ENCODE results near the gene PCSK1.

Gene PCSK1

GRCh38 chr5:96412868-96413449 lies 20.1 kb downstream of the PCSK1 start:
- TF ChIP-seq CTCF (IDR thresholded peaks at IDR 0.05; ENCODE audit: low read length) (no peak), EZH2 (IDR thresholded peaks at IDR 0.05; ENCODE audit: borderline replicate concordance, low read length) (no peak)

DNA sequence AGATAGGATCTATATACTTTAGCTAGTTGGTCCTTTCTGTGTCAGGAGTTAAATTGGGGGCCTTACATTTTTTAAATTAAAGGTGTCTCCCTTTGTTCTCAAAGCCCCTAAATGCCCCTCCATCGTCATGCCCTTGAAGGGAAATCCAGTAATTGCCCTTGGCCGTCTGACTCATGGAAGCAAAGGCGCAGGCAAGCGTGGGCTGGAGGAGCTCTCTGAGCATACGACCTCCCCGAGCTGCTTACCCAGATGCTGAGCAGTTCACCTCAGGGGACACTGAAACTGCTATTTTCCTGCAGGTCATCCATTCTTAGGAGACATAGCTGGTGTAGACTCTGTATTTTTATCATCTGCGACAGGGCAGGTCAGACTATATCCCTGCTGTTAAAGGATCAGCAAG lies 23.0 kb downstream of the PCSK1 start:
- H3K79me2 ChIP-seq (ENCODE audit: insufficient read depth, low read length) = no peaks in the 10 kb centered on the region
- no peaks in the 10 kb centered on the region for H3K9me2 ChIP-seq (ENCODE audit: low read depth, low read length)
- no peaks in the 10 kb centered on the region for H3K36me3 ChIP-seq (ENCODE audit: insufficient read depth, low read length)
- no peaks in the 10 kb centered on the region for H3K27me3 ChIP-seq (ENCODE audit: insufficient read depth, low read length)
- no peak for TF ChIP-seq EZH2 (IDR thresholded peaks at IDR 0.05; ENCODE audit: borderline replicate concordance, low read length)
- TF ChIP-seq CTCF (IDR thresholded peaks at IDR 0.05; ENCODE audit: low read length) = no peak
- H3F3A ChIP-seq (ENCODE audit: insufficient read depth, low read length) = no peaks in the 10 kb centered on the region
- H2AFZ ChIP-seq (ENCODE audit: low read length) = no peak overlapping the region
- no peak overlapping the region for H3K4me3 ChIP-seq (ENCODE audit: low read depth, low read length, poor library complexity, severe bottlenecking)
- H3K27ac ChIP-seq (ENCODE audit: low read depth, low read length, poor library complexity, severe bottlenecking) = no peak overlapping the region
- H3K4me1 ChIP-seq (ENCODE audit: insufficient read depth, low read length, severe bottlenecking) = no peaks in the 10 kb centered on the region
- no peaks in the 10 kb centered on the region for H3K9me3 ChIP-seq (ENCODE audit: low read length)
- no peaks in the 10 kb centered on the region for H4K20me1 ChIP-seq (ENCODE audit: insufficient read depth, low read length)
- no peak overlapping the region for H3K9ac ChIP-seq (ENCODE audit: low read length)
- H3K4me2 ChIP-seq (ENCODE audit: low read length) = no peak overlapping the region

More at GRCh38 chr5:96412868-96413449, 20.1 kb downstream of the PCSK1 start:
- no peaks in the 10 kb centered on the region for H3K36me3 ChIP-seq (ENCODE audit: insufficient read depth, low read length)
- H3K79me2 ChIP-seq (ENCODE audit: insufficient read depth, low read length) = no peaks in the 10 kb centered on the region
- no peak overlapping the region for H2AFZ ChIP-seq (ENCODE audit: low read length)
- H3K4me2 ChIP-seq (ENCODE audit: low read length) = no peak overlapping the region
- H3K4me3 ChIP-seq (ENCODE audit: low read depth, low read length, poor library complexity, severe bottlenecking) = no peak overlapping the region
- no peak overlapping the region for H3K9ac ChIP-seq (ENCODE audit: low read length)
- no peaks in the 10 kb centered on the region for H4K20me1 ChIP-seq (ENCODE audit: insufficient read depth, low read length)
- no peaks in the 10 kb centered on the region for H3K4me1 ChIP-seq (ENCODE audit: insufficient read depth, low read length, severe bottlenecking)
- H3F3A ChIP-seq (ENCODE audit: insufficient read depth, low read length) = no peaks in the 10 kb centered on the region
- no peaks in the 10 kb centered on the region for H3K9me3 ChIP-seq (ENCODE audit: low read length)
- no peaks in the 10 kb centered on the region for H3K27me3 ChIP-seq (ENCODE audit: insufficient read depth, low read length)
- no peak overlapping the region for H3K27ac ChIP-seq (ENCODE audit: low read depth, low read length, poor library complexity, severe bottlenecking)
- H3K9me2 ChIP-seq (ENCODE audit: low read depth, low read length) = no peaks in the 10 kb centered on the region

DNA sequence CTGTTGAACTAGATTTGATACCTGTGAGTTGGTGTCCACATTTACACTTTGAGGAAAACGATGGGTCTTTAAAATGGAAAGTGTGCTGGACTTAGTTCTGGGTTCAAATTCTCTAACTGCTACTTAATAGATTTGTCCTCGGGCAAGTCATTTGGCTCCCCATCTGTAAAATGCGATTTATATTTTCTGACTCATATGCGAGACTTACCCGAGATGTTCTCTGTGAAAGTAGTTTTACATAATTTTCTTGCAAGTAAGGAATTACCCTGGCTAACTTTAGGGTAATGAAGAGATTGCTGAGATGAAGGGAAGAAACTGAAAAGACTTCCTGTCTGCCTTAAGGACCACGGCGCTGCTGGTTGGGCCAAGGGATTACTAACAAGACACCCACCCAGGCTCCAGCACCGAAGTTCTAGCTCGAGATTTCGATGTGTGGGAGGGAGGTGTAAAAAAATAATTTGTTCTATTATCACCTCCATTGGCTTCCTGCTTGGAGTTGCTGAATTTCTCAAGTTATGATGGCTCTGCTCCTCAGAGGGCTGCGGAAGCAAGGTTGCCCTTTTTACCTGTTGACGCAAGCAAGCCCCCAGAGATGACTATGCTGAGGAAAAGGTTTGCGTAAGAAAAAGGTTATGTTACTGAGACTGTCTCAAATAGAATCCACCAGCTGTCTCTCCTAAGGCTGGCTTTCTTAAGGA lies 24.1 kb downstream of the PCSK1 start:
- Histone ChIP-seq H3F3A (ENCODE audit: insufficient read depth, low read length) (no peaks in the 10 kb centered on the region), H3K27ac (ENCODE audit: low read depth, low read length, poor library complexity, severe bottlenecking) (no peak overlapping the region)

More for the DNA sequence above, 24.1 kb downstream of the PCSK1 start:
- Histone ChIP-seq H2AFZ (ENCODE audit: low read length) (no peak overlapping the region), H3K4me3 (ENCODE audit: low read depth, low read length, poor library complexity, severe bottlenecking) (no peak overlapping the region), H3K36me3 (ENCODE audit: insufficient read depth, low read length) (no peaks in the 10 kb centered on the region), H3K27me3 (ENCODE audit: insufficient read depth, low read length) (no peaks in the 10 kb centered on the region), H3K79me2 (ENCODE audit: insufficient read depth, low read length) (no peaks in the 10 kb centered on the region), H4K20me1 (ENCODE audit: insufficient read depth, low read length) (no peaks in the 10 kb centered on the region), H3K4me1 (ENCODE audit: insufficient read depth, low read length, severe bottlenecking) (no peaks in the 10 kb centered on the region), H3K9ac (ENCODE audit: low read length) (no peak overlapping the region), H3K4me2 (ENCODE audit: low read length) (no peak overlapping the region), H3K9me3 (ENCODE audit: low read length) (no peaks in the 10 kb centered on the region), H3K9me2 (ENCODE audit: low read depth, low read length) (no peaks in the 10 kb centered on the region)
- TF ChIP-seq EZH2 (IDR thresholded peaks at IDR 0.05; ENCODE audit: borderline replicate concordance, low read length) (no peak), CTCF (IDR thresholded peaks at IDR 0.05; ENCODE audit: low read length) (no peak)
